ENCODE data around the gene AOPEP.
"Not testable (repeated sequence)": the region's sequence is repeated elsewhere in the genome, so short reads cannot be mapped to it uniquely, and the experiment has no call there.

AOPEP gene

DNA sequence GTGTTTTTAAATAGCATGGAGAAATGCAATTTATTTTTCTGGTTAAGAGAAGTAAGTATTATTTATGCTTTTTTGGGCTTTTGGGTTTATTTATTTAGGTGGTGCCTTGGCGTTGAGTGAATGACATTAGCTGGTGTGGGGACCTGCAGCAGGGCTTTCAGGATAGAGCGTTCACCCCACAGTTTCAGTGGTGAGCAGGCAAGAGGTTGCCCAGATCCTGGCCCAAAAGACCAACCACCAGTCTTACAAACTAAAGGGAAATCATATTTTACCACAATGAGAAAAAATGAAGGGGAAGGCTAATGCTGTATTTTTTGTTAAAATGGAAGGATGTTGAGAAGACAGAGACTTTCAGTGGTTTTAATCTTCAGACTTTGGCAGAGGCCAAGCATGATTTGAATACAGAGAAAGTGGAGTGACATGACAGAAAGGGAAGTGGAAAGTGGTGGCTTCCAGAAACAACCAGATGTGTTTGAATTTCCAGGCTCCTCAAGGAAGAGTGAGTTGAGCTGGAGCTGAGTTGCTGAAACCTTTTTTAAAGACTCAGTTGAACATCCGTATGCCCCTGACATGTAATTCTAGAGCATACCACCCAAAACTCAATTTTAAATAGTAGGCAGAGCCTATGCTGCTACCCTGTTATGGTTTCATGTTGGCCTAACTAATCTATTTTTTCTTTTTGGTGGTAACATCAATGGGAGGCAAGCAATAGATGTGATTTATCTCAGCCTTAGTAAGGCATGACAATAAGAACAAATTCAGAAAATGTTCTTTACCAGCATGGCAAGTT is 94.8 kb downstream of the AOPEP start:
- no peak for DNase-seq

DNA sequence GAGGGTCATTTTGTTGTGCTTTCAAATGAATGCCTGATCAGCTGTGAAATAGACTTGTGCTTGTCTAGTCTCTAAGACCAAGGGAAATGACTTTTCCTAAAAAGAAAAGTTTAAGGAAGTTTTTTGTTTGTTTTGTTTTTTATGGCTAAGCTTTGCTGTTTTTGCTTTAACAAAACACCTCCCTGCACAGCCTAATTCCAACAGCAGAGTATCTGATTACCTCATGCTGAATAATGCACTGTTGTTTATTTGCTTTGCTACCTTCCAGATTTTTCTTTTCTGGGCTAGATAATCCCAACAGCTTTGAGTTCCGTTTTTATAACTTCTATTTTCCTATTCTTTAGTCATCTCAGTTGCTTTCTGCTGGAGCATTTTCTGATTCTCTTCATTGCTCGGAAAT is 95.8 kb downstream of the AOPEP start:
- DNase-seq, result no peak

DNA sequence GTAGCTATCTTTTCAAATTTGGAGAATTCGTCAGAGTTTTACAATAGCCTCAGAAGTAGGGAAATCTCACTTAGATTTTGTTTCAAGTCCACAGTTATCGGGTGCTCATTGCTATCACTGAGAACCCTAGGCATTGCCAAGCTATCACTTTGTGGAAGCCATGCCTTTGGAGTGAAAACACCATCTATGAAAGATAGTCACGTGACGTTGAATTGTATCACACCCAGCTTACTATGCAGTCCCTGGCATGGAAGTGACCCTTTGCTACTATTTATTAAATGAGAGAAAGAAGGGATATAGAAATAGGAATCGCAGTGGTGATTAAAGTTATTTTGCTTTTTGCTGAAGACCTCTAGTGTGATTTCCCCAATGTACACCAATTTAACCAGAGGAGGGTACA is 97.2 kb downstream of the AOPEP start:
- DNase-seq, result no peak

DNA sequence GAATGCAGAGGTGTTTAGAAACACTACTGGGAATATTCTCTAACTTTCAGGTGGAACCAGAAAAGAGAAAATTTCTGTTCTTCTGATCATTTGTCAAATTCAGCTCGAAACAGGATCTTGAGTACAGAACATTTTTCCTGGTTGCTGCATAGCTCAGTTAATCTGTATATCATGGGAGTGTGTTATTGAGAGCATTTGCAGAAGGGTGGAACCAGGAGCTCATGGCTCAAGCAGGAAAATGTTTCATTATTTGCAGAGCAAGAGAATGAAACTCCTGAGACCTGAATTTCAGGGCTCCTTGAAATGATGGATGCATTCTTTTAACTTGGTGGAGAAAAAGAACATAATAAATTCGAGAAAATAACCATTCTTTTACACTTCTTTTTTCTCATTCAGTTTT is 97.9 kb downstream of the AOPEP start:
- no peak for DNase-seq

DNA sequence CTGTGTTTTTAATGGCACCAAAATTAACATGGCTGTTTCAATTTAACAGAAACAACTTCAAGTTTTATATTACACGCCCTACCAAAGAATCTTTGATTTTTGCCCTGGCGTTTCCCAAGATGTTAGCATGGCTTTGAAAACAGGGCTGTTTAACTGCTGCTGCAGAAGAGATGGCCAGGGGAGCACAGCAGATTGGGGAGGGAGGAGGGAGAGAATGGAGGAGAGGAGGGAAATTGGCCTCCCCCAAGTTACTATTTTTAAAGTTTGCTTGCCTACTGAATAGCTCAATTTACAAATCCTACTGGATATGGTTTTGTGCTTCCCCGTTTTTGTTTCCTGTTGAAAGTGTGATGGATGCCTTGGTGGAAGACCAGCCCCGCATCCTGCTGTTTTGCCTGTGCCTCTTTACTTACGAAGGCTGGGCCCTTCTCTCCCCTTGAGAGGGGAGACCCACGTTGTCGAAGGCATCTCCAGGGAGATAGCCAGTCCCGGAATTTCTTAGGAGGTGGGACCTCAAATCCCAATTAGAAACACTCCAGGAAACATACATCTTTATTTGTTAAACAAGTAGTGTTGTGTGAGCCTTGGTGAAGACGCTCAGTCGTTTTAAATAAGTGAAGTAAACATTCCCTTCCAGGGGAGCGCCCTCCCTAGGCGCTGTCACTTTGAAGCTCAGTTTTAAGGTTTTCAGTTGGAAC is 98.6 kb downstream of the AOPEP start:
- peak; percentile 26 for DNase-seq

DNA sequence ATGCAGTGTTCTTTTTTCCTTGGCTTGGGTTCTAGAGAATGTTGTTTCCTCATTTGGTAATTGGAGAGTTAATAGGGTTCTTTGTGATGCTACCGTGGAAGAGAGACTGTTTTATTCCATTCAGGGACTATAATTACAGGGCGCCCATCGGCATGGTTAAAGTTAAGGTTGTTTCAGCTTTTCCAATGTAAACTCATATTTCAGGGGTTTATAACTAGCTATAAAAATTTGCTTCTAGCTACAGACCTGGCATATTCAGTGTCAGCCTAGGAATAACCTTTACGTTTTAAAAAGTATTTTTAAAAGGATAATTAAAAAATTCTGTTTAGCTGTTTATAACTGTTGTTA is 99.1 kb downstream of the AOPEP start:
- no peak for DNase-seq

DNA sequence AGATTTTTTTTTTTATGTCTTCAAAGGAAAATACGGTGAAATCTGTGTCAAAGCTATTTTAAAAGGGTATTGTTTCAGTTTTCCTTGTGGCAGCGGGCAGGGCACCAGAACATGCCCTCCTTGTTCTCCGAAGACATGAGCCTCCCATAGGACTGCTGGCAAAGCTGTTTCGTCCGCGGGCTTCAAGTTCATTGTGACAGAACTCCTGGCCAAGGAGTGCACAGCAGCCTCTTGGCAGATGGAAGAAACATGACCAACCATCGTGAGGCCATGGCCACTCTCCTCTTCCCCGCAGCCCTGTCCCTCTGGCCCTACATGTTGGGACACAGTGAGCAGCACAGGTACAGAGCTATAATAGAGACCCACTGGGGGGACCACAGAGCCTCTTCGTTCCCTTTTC is 99.5 kb downstream of the AOPEP start:
- no peak for DNase-seq

DNA sequence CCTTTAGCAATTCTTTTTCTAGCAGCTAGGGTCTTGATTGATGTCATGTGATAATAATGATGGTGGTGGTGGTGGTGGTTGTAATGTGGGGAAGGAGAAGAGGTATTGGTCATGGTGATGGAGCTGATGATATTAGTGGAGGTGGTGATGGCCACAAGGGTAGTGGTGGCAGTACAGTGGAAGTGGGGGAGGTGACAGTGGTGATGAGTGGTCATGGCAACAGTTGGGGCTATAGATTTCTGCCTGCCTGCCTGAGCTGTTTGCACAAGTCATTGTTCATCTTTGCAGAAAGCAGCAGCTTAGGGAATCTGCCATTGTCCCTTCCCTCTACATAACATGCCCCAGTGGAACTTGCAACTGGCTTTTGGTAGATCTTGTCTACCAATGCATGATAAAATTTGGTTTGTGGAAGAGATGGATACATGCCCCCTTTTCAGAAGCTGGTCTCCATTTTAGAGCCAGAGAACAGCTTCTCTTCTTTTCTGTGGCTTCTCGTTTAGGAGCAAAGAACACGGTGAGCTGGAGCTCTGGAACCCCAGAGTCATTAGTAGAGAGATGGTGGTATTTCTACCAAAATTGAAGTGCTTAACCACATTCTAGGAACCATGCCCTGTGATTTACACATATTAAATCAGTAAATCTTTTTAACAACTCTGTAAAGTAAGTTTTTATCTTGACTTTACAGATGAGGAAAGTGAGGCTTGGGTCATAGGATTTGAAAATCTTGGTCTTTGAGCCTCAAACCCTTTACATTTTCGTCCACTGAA is 100.3 kb downstream of the AOPEP start:
- no peak for DNase-seq

DNA sequence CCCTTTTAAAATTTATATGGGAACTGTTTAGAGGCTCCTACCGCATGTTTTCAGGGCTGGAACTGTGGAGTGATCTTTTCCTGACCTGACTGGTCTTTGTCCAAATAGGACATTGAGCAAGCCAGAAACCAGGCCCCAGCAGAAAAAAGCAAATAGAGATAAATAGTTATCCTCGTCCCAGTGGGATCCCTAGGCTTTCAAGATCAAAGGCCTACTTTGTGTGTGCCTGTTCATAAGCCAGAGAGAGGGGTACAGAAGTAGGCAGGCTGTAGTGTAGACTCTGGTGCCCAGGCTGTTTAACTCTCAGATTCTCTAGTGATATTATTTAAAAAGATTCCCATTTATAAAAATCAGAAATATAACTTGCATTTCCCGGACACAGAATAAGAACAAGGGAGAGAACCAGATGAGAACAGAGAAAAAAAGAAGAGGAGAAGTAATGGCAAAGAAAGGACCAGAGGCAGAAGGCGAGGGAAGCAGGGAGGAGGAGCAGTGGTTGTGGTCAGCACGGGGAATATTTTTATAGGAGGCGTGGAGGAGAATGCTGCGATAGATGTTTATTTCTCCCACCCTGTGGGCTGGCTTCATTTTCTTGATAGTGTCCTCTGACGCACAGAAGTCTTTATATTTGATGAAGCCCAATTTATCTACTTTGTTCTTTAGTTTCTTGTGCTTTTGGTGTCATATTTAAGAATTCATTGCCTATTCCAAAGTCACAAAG is 101.2 kb downstream of the AOPEP start:
- no peak for DNase-seq

DNA sequence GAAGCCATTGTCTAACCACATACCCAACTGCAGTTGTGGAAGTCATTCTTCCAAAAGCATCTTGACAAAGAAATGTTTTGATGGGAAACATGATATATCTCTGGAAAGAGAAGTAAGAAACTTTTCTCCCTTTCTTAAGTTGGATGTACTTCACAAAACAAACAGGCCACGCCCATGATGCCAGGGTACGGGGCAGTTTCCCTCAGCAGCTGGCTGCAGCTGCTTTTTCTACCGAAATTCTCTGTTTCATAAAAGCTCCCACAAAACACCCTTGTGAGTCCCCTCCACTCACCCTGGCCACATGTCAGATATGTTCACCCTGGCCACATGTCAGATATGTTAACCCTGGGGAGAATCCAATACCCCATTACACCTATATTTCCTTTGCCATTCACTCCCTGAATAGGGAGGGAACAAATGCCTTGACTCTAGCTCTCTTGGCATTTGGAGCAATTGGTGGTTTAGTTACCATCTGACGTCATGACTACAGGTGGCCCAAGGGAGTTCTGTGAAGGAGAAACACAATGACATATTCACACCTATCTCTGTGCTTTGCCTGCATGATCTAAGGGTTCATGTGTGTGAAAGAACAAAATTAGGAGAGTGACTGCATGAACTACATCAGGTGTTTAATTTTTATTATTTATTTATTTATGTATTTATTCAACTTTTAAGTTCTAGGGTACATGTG is 103.0 kb downstream of the AOPEP start:
- no peak for DNase-seq

DNA sequence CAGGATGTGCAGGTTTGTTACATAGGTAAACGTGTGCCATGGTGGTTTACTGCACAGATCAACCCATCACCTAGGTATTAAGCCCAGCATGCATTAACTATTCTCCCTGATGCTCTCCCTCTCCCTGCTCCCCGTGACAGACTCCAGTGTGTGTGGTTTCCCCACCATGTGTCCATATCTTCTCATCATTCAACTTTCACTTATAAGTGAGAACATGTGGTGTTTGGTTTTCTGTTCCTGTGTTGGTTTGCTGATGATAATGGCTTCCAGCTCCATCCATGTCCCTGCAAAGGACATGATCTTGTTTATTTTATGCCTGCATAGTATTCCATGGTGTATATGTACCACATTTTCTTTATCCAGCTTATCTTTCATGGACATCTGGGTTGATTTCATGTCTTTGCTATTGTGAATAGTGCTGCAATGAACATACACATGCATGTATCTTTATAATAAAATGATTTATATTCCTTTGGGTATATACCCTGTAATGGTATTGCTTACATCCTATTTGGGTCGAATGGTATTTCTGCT is 103.6 kb downstream of the AOPEP start:
- DNase-seq, result not testable (repeated sequence)

DNA sequence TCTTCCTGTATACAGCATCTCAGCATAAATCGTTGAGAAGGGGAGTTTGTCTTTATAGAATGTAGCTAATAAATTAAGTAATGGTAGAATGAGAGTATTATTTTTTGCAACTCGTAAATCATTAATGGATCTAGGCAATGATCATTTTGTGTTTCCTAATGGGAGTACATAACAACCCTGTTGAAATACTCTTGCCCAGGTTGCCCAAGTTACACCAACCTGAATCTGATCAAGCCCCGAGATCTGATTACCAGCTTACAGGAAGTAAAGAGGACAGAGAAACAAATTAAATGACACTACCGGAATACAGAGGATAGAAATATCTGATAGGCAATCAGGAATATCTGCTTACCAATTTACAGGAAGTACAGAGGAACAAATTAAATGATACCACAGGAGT is 107.3 kb downstream of the AOPEP start:
- no peak for DNase-seq

DNA sequence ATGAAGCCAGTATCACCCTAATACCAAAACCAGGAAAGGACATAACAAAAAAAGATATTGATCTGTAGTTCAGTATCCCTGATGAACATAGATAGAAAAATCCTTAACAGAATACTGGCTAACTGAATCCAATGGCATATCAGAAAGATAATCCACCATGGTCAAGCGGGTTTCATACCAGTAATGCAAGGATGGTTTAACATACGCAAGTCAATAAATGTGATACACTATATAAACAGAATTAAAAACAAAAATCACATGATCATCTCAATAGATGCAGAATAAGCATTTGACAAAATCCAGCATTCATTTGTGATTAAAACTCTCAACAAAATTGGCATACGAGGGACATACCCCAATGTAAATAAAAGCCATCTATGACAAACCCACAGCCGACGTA is 110.9 kb downstream of the AOPEP start:
- no peak for DNase-seq

DNA sequence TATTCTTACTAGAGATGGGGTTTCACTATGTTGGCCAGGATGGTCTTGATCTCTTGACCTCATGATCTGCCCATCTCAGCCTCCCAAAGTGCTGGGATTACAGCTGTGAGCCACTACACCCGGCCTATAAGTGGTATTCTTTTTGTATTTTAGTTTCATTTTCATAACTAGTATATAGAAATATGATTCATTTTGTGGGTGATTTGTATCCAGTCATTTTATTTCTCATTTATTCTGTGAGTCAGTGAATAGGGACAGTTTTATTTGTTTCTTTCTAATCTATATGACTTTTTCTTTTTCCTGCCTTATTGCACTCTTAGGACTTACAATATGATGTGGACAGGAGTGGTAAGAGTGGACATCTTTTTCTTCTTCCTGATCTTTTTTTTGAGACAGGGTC is 112.9 kb downstream of the AOPEP start:
- no peak for DNase-seq

DNA sequence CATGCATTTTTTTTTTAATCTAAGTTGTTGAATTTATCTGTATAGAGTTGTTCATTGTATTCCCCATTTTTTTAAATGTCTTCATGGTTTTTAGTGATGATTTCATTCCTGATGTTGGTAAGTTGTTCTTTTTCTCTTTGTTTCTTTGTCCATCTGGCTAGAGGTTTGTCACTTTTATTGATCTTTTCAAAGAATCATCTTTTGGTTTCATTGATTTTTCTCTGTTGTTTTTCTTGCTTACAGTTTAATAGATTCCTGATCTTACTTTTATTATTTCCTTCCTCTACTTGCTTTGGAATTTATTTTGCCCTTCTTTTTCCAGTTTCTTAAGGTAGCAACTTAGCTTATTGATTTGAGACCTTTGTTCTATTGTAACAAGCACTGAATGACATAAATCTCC is 114.2 kb downstream of the AOPEP start:
- DNase-seq, result no peak

DNA sequence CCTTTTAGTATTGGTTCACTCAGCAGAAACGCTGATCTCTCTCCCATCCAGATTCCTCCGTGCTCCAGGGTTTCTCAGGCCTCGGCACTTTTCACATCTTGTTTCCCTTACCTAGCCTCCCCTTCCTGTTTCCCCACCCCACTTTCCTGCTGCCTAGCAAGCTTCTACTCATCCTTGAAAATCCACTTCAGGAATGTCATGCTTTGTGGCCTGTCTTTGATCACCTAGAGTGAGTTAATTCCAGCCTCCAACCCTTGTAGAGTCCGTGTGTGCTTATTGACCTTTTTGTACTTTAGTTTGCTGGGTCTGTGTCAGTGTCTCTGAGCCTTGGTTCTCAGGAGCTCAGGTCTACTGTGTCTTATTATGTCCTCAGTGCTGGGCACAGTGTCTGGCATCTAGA is 116.6 kb downstream of the AOPEP start:
- DNase-seq, result no peak

DNA sequence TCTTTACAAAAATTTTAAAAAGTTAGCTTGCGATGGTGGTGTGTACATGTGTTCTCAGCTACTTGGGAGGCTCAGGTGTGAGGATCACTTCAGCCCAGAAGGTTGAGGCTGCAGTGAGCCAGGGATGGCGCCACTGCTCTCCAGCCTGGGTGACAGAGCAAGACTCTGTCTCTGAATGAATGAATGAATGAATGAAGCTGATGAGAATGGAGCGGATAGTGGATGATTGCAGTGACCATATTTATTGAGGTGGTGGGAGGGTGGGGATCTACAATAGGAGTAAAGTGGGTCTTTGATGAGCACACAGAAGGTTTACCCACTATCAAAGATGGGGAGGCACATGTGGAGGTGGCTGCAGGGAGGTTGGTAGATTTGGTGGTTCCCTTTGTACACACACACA is 120.2 kb downstream of the AOPEP start:
- DNase-seq, result no peak

DNA sequence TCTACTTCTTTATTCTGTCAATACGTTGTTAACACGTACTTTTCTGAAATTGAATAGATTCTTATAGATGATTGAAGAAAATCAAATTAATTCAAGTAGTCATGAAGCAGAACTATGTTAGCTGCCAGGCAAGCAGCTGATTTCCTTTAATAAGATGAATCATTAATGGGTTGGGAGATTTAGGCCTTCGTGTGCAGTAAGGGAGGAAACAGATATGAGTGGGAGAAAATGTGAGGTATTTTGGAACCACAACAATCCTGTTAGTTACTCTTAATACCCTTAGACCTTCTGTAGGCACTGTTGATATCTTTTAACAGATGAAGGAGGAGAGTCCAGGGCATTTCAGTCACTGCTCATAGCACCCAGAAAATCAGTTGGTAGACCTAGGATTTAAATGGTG is 121.0 kb downstream of the AOPEP start:
- peak; percentile 81 for DNase-seq

DNA sequence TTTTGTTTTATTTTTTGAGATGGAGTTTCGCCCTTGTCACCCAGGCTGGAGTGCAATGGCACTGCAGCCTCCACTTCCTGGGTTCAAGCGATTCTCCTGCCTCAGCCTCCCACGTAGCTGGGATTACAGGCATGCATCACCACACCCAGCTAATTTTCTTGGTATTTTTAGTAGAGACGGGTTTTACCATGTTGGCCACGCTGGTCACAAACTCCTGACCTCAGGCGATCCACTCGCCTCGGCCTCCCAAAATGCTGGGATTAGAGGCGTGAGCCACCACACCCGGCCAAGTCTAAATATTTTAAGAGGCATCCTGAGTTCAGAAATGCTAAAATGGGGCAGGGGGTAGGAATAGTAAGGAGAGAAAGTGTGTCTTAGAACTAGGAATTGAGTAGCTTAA is 122.3 kb downstream of the AOPEP start:
- DNase-seq, result not testable (repeated sequence)

DNA sequence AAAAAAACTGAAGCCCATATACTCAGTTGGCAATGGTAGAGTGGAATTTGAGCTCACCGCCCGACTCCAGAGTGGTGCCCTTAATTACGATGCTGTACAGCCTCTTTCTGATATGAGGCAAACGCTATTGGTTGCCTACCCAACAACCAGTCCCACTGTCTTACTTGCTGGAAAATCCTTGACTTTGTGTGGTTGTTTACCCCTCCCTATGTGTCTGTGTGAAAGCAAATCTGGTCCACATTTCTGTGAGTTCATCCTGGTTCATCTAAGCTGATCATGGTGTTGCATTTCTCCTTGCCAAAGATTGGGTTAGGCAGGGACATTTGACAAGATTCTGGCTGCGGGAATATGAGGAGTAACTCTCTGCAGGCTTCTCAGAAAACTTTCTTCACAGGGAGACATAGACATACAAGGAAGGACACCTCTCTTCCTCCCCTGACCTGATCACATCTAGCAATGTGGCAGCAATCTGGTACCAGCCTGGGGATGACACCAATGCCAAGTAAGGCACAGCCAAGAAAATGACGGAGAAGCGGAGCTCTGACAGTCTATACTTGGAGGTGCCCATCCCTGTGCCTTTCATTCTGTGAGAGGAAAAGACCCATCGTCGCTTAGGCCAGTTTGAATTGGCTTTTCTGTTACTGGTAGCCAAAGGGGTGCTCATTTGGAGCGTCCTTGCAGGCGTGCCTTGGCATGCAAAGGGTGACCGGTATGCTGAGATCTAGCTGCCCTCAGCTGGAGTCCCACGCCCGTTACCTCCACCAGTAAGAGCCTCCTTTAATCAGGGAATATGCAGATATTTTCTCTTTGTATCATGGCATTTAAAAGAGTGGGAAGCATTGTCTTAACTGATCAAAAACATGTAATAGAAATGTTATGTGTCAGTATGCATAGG is 124.3 kb downstream of the AOPEP start:
- DNase-seq, result no peak

DNA sequence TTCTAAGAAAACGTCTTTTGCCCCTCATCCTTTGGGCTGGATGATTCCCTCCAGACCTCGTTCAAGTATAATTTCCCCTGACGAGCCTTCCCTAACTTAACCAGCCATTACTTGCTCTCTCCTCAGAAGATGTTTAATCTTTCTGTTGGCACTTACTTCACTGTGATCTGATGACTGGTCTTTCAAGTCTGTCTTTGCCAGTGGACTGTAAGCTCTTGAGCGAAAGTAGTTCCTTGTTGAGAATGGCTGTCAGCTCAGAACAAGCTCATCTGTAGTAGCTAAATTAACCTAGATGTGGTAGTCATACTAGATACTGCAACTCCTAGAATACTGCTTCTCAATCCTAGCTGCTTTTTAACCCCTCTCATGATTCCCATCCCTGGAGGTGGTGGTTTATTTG is 125.0 kb downstream of the AOPEP start:
- no peak for DNase-seq

Measured in fibroblast of skin of right biceps (primary cell).